ENCODE data around the gene PTPRR.
A peak's percentile ranks its signal among the peaks of the same experiment; 100 is the strongest.

The PTPRR gene

DNA sequence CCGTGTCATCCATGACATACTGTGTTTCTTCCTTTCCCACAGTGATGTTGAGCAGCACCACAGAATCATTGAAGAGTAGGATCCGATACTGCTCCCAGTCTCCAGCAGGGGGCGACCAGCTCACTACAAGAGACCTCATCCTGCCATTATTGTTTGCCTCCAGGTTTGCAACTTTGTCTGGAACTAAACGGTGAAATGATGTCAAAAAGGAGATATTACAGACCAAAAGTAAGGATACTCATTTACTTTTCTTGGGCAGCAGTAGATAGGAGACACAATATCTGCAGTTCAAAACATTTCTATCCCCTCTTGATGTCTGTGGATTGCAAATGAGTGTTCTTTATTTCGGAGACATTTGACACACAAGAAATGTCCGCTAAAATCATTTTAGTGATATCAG is 330.5 kb downstream of the PTPRR start:
- DNase-seq: peak; percentile 65 to 80 (median 73)
